Astrocyte (in vitro differentiated cells and primary cell): ENCODE measurements around the gene TMED10.

Experiments
- CTCF ChIP-seq: IDR thresholded peaks from 2 replicates; pipeline ENCODE4 v1.5.1; 2011; ENCODE audit warnings: low read depth, mild to moderate bottlenecking, inconsistent platforms, low read length, moderate library complexity; ENCODE audit not compliant: insufficient read depth
- EZH2 ChIP-seq: IDR thresholded peaks from 2 replicates; pipeline ENCODE4 v1.6.1; 2012; ENCODE audit warnings: mild to moderate bottlenecking, low read length, inconsistent platforms; ENCODE audit not compliant: insufficient read depth

GRCh38 chr14:75121552-75121951 lies 54.9 kb downstream of the TMED10 start:
- TF ChIP-seq CTCF (no peak), EZH2 (no peak)
